LNCAP (cell line): ENCODE measurements around the gene ROBO1.

ENCODE experiments used
- TF ChIP-seq, protein P1 (sequence below): fragments of 450-650 bp; IDR thresholded peaks from 2 replicates; pipeline ENCODE4 v1.5.1; 2017; ENCODE audit warnings: mild to moderate bottlenecking

Gene ROBO1

GRCh38 chr3:78707609-78708008 lies 1060.2 kb downstream of the ROBO1 start:
- TF ChIP-seq, protein P1, sequence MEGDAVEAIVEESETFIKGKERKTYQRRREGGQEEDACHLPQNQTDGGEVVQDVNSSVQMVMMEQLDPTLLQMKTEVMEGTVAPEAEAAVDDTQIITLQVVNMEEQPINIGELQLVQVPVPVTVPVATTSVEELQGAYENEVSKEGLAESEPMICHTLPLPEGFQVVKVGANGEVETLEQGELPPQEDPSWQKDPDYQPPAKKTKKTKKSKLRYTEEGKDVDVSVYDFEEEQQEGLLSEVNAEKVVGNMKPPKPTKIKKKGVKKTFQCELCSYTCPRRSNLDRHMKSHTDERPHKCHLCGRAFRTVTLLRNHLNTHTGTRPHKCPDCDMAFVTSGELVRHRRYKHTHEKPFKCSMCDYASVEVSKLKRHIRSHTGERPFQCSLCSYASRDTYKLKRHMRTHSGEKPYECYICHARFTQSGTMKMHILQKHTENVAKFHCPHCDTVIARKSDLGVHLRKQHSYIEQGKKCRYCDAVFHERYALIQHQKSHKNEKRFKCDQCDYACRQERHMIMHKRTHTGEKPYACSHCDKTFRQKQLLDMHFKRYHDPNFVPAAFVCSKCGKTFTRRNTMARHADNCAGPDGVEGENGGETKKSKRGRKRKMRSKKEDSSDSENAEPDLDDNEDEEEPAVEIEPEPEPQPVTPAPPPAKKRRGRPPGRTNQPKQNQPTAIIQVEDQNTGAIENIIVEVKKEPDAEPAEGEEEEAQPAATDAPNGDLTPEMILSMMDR = no peak

- TF ChIP-seq, protein P1 = no peak
Observed at GRCh38 chr3:78706906-78707523, 1060.8 kb downstream of the ROBO1 start.

GRCh38 chr3:78703944-78704343 lies 1063.9 kb downstream of the ROBO1 start:
- TF ChIP-seq, protein P1 = no peak

DNA sequence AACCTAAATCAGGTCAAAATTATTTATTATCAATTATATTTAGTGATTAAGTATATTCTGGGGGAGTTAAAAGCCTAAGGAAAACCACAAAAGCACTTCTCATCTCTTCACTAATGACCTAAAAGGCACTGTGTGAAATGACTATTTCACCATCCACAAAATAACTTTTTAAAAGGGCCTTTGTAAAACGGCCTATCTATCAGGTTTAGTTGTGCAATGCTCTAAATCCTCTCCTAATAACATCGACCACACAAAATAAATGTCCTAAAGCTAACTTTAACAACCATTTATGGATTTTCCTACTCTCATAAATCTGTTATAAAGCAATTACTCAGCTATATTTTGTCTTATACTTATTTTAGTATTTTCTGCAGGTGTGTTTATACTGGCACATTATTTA lies 1066.3 kb downstream of the ROBO1 start:
- TF ChIP-seq, protein P1 = no peak

GRCh38 chr3:78698431-78698830 lies 1069.4 kb downstream of the ROBO1 start:
- TF ChIP-seq, protein P1 = no peak

DNA sequence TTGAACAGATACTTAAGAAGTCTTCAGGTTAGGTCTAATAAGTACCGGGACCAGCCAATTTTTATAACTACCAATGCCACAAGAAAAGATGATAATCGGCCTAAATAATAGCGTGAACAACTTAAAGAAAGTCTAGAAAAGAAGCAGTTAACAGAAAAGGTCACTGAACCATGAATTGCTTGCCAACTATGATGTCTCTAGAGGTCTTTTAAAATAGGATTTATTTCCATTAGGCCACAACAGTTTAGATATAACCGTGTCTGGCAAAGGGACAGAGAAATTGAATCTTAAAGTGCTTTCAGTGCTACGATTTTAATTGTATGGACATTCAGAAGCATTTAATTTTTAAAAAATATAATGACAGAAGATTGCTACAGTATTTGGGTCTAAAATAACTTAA lies 1070.4 kb downstream of the ROBO1 start:
- TF ChIP-seq, protein P1 = no peak

DNA sequence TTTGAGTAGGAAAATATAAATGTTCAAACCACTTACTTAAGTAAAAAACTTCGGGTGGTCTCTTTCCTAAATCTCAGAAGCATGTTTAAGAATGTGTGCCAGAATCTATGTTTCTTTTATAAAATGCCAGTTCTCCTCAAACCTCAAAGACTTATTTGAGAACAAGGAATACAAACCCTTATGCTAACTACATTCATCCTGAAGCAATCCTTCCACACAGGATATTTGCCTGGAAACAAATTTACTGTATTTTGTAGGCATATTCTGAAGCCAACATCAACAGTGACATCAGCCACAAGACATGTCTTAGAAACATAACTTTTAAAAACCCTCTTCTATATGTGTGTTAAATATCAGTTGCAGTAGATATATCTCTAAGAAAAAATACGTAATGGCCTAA lies 1077.0 kb downstream of the ROBO1 start:
- TF ChIP-seq, protein P1 = no peak

- TF ChIP-seq, protein P1 = no peak
Observed at GRCh38 chr3:78689378-78689777, 1078.4 kb downstream of the ROBO1 start.
